ENCODE measurements around the gene FOXD3.
A peak's percentile ranks its signal among the peaks of the same experiment; 100 is the strongest.

The FOXD3 gene

GRCh38 chr1:63317817-63318152, 4.6 kb upstream of the FOXD3 start:
- Mint-ChIP-seq H3K9me3 (peaks cover 10% of the 10 kb centered on the region), H3K4me3 (peak overlapping the region; percentile 61), H3K36me3 (peaks cover 14% of the 10 kb centered on the region), H3K27ac (peak overlapping the region; percentile 92), H3K4me1 (peaks cover 30% of the 10 kb centered on the region), H3K27me3 (peaks cover 68% of the 10 kb centered on the region)

GRCh38 chr1:63318201-63318979, 4.0 kb upstream of the FOXD3 start:
- Mint-ChIP-seq H3K9me3 (peaks cover 10% of the 10 kb centered on the region), H3K4me3 (peak overlapping the region; percentile 61), H3K27ac (peak overlapping the region; percentile 92), H3K36me3 (peaks cover 14% of the 10 kb centered on the region), H3K27me3 (peaks cover 65% of the 10 kb centered on the region), H3K4me1 (peaks cover 31% of the 10 kb centered on the region)

GRCh38 chr1:63319046-63320021, 3.0 kb upstream of the FOXD3 start:
- Mint-ChIP-seq H3K27ac (peak overlapping the region; percentile 92), H3K4me3 (peak overlapping the region; percentile 11), H3K9me3 (peaks cover 10% of the 10 kb centered on the region), H3K4me1 (peaks cover 32% of the 10 kb centered on the region), H3K27me3 (peaks cover 59% of the 10 kb centered on the region), H3K36me3 (peaks cover 14% of the 10 kb centered on the region)

GRCh38 chr1:63320022-63320721, 2.2 kb upstream of the FOXD3 start:
- Mint-ChIP-seq H3K9me3 (peaks cover 10% of the 10 kb centered on the region), H3K4me1 (peaks cover 36% of the 10 kb centered on the region), H3K27ac (peak overlapping the region; percentile 41), H3K27me3 (peaks cover 60% of the 10 kb centered on the region), H3K36me3 (peaks cover 14% of the 10 kb centered on the region), H3K4me3 (peak overlapping the region; percentile 11)

GRCh38 chr1:63321066-63321784, 1.1 kb upstream of the FOXD3 start:
- Mint-ChIP-seq H3K4me3 (peak overlapping the region; percentile 84), H3K27me3 (peaks cover 59% of the 10 kb centered on the region), H3K27ac (peak overlapping the region; percentile 73), H3K36me3 (peaks cover 12% of the 10 kb centered on the region), H3K9me3 (peaks cover 10% of the 10 kb centered on the region), H3K4me1 (peaks cover 34% of the 10 kb centered on the region)

- Mint-ChIP-seq H3K4me3 (peak overlapping the region; percentile 84), H3K9me3 (peaks cover 10% of the 10 kb centered on the region), H3K36me3 (peaks cover 12% of the 10 kb centered on the region), H3K27me3 (peaks cover 60% of the 10 kb centered on the region), H3K27ac (peak overlapping the region; percentile 73), H3K4me1 (peaks cover 33% of the 10 kb centered on the region)
These were observed 618 bp upstream of the FOXD3 start for GRCh38 chr1:63321785-63322113.

GRCh38 chr1:63322944-63323864, 837 bp downstream of the FOXD3 start:
- H3K4me3 Mint-ChIP-seq, result peak overlapping the region; percentile 82
- peaks cover 14% of the 10 kb centered on the region for H3K36me3 Mint-ChIP-seq
- peak overlapping the region; percentile 68 for H3K27ac Mint-ChIP-seq
- H3K4me1 Mint-ChIP-seq, result peaks cover 34% of the 10 kb centered on the region
- H3K9me3 Mint-ChIP-seq, result peaks cover 7% of the 10 kb centered on the region
- peaks cover 66% of the 10 kb centered on the region for H3K27me3 Mint-ChIP-seq

- Mint-ChIP-seq H3K27ac (peak overlapping the region; percentile 84), H3K36me3 (peaks cover 12% of the 10 kb centered on the region), H3K27me3 (peaks cover 63% of the 10 kb centered on the region), H3K4me3 (peak overlapping the region; percentile 76), H3K4me1 (peaks cover 29% of the 10 kb centered on the region), H3K9me3 (peaks cover 7% of the 10 kb centered on the region)
These were observed 1.8 kb downstream of the FOXD3 start for GRCh38 chr1:63323865-63324778.

GRCh38 chr1:63324779-63325119, 2.4 kb downstream of the FOXD3 start:
- H3K4me1 Mint-ChIP-seq, result peaks cover 32% of the 10 kb centered on the region

GRCh38 chr1:63325279-63325985, 3.1 kb downstream of the FOXD3 start:
- Mint-ChIP-seq H3K27ac (peak overlapping the region; percentile 81), H3K4me1 (peaks cover 31% of the 10 kb centered on the region), H3K27me3 (peaks cover 61% of the 10 kb centered on the region), H3K9me3 (peaks cover 5% of the 10 kb centered on the region), H3K4me3 (peak overlapping the region; percentile 36), H3K36me3 (peaks cover 11% of the 10 kb centered on the region)

More at GRCh38 chr1:63324779-63325119, 2.4 kb downstream of the FOXD3 start:
- Mint-ChIP-seq H3K36me3 (peaks cover 11% of the 10 kb centered on the region), H3K27me3 (peaks cover 63% of the 10 kb centered on the region), H3K27ac (peak overlapping the region; percentile 84), H3K9me3 (peaks cover 5% of the 10 kb centered on the region), H3K4me3 (peak overlapping the region; percentile 76)

GRCh38 chr1:63326106-63326472, 3.7 kb downstream of the FOXD3 start:
- H3K36me3 Mint-ChIP-seq, result peaks cover 11% of the 10 kb centered on the region
- no peak overlapping the region for H3K4me3 Mint-ChIP-seq
- peak overlapping the region; percentile 12 for H3K27ac Mint-ChIP-seq
- peaks cover 35% of the 10 kb centered on the region for H3K4me1 Mint-ChIP-seq
- peaks cover 62% of the 10 kb centered on the region for H3K27me3 Mint-ChIP-seq
- peaks cover 5% of the 10 kb centered on the region for H3K9me3 Mint-ChIP-seq

GRCh38 chr1:63326473-63327380, 4.4 kb downstream of the FOXD3 start:
- Mint-ChIP-seq H3K4me1 (peaks cover 30% of the 10 kb centered on the region), H3K27me3 (peaks cover 59% of the 10 kb centered on the region), H3K36me3 (peaks cover 6% of the 10 kb centered on the region), H3K9me3 (peaks cover 5% of the 10 kb centered on the region), H3K4me3 (no peak overlapping the region), H3K27ac (peak overlapping the region; percentile 30)
